Effector CD8-positive, alpha-beta T cell (primary cell): ENCODE results near the gene SLC11A1.

Experiments used
- DNase-seq: peaks from one replicate; lab custom pipeline; 2025; lab: John Stamatoyannopoulos, UW

SLC11A1 gene

DNA sequence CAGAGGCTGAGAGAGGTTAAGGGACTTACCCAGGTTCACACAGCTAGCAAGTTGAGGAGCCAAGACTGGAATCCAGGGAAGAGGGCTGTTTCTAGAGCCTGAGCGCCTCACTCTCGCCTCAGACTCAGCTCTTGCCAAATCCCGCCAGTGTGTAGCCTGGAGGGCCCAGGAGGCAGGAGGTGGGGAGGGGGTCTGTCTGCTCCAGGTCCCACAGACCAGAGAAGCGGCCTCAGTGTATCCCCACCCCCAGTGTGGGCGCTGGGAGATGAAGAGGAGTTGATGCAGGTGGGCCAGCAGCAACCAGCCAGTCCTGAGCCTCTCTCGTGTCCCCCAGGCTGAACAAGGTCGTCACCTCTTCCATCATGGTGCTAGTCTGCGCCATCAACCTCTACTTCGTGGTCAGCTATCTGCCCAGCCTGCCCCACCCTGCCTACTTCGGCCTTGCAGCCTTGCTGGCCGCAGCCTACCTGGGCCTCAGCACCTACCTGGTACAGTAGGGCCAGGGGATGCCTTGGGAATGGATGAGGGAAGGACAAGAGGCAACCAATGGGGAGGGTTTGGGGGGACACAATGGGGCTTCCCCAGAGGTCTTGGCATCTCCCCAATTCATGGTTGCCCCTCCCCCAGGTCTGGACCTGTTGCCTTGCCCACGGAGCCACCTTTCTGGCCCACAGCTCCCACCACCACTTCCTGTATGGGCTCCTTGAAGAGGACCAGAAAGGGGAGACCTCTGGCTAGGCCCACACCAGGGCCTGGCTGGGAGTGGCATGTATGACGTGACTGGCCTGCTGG, 12.4 kb downstream of the SLC11A1 start:
- no peak for DNase-seq

DNA sequence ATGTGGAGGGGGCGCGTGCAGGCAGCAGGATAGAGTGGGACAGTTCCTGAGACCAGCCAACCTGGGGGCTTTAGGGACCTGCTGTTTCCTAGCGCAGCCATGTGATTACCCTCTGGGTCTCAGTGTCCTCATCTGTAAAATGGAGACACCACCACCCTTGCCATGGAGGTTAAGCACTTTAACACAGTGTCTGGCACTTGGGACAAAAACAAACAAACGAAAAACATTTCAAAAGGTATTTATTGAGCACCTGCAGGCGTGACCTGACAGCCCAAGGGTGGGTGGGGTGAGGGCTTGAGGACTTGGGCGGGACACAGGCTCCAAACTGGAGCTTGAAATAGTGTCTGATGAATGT, 13.0 kb downstream of the SLC11A1 start:
- DNase-seq: no peak

DNA sequence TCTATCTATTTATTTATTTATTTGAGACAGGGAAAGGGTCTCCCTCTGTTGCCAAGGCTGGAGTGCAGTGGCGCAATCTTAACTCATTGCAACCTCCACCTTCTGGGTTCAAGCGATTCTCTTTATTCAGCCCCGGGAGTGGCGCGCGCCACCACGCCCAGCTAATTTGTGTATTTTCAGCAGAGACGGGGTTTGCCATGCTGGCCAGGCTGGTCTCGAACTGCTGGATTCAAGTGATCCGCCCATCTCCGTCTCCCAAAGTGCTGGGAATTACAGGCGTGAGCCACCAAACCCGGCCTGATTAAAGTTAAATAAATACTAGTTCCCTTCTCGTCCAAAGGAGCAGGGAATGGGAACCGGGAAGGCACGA, 13.4 kb downstream of the SLC11A1 start:
- DNase-seq: no peak

- DNase-seq: peak; percentile 90
These were observed 14.0 kb downstream of the SLC11A1 start for GRCh38 chr2:218395826-218396687.

DNA sequence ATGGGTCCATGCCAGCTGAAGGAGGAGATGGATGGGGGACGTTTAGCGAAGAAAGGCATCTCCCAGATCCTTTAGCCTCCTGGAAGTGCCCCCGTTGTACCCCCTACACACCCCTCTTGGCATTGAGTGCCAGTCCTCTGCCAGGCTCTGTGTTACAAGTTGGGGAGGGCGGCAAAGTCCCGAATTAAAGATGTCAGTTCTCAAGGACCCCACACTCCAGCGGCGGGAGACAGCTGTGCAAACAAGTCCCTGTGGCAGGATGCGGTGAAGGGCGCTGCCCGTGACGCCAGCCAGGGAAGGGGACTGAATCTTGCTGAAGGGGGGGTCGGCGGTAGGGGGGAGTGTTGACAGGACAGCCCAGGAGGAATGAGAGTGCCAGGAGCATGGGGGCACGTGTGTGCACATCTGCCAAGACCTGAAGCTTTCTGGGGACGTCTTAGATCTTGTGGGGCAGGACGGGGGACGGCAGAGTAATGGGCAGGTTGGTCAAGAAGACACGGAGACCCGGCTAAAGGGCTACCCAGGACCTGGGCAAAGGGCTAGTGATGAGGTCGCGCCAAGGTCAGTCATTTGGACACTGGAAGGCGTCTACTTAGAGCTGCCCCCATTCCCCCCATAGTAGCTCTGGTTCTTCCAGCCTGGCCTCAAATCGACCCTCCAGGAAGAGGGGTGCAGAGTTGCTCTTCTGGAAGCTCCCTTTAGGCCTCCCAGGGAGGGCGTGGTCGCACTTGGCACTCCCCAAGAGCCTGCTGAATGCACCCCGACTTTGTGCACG, 14.8 kb downstream of the SLC11A1 start:
- peak; percentile 54 for DNase-seq

DNA sequence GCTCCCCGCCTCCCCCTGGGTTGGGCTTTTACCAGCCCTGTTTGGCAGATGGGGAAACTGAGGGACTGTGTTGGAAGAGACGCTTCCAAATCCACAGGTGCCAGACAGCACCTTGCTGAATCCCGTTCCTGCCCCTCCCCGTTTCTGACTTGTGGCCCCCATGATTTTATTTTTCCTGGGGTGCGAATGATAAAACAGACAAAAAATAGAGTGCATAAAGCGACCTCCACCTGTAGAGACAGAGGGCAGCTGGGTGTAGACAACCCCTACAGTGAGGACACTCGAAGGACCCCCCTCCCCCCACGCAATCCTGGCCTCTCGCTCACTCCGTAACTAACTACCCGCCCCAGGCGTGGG, 15.4 kb downstream of the SLC11A1 start:
- no peak for DNase-seq

DNA sequence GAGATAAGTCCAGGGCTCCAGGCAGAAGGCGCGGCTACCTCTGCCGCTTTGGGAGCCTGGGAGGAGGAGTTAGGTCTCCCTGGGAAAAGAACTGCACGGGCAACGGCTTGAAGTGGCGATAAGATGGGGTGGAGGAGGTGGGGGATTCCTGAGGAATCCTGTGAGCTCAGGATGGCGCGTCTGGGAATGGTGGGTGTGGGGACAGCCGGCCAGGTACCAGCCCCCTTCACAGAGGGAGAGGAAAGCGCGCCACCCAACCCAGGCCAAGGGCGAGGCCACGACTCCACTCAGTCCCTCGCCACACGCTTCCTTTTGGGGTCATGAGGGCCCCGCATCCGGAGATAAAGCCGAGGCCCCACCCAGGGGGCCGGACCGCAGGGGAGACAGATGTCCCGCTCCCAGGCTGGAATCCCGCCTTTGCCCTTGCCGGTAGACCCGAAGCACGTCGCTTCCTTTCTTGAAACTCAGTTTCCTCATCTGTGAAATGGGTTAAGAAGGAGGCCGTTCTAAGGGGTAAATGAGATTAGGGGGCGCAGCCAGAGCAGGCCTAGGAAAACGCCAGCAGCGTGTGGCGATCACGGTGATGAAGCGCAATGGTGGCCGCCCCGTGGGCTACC, 15.9 kb downstream of the SLC11A1 start:
- DNase-seq: no peak

DNA sequence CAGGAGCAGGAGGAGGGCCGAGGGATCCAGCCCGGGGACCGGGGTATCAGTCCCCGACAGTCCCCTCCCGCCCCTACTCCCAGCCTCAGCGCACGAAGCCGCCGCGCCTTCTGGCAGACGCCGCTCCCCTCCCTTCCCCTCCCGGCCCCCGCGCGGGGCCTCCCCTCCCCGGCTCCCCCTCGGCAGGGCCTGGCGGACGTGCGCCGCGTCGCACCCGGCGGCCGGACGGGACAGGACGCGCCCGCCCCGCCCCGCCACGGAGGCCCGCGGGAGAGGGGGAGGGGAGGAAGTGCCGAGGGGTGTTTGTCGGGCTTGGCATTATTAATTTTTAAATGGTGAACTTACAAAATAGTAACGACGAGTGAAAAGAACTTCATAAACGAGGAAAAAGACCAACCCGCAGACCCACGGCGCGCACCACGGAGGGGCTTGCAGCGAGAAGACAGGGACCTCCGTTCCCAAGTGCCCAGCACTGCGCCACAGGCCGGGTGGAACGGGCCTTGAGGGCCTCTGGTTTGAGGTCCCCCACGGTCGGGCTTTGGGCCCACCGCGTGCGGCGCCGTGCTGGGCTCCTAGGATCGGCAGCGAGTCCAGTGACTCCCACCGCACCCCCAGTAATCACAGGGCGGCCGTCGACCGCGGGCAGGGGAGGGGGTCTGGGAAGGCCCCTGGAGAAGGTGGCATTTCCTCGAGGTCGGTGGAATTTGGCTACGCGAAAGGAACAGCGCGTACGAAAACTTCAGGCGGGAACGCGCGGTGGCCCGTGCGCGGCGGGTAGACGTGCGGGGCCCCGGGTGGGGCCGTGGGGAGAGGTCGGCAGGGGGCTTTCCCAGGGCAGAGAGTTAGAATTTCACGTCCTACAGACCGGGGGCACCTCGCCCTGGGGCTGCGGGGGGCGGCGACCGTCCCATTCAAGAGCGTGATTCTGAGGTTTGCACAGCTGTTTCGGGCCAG, 16.6 kb downstream of the SLC11A1 start:
- peak; percentile 51 for DNase-seq

DNA sequence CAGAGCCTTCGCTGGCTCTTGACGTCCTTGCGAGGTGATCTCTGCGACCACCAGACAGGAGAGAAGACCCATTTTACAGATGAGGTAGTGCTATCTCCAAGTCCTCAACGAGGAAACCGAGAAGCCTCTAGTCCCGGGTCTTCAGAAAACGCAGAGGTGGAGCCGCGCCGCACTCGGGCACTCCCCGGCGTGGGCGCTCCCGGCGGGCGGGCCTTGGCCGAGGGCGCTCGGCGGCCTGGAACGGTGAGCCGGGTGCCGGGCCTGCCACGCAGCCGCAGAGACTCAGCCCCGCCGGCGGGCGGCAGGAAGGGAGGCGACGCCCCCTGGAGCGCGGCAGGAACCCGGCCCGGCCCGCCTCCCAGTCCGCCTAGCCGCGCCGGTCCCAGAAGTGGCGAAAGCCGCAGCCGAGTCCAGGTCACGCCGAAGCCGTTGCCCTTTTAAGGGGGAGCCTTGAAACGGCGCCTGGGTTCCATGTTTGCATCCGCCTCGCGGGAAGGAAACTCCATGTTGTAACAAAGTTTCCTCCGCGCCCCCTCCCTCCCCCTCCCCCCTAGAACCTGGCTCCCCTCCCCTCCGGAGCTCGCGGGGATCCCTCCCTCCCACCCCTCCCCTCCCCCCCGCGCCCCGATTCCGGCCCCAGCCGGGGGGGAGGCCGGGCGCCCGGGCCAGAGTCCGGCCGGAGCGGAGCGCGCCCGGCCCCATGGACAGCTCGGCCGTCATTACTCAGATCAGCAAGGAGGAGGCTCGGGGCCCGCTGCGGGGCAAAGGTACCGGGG, 17.5 kb downstream of the SLC11A1 start, which contains the start of gene CTDSP1:
CTDSP1 (plus strand) TSS at position 478 of the 776 bp plus-strand sequence; CDS start at position 701, 223 bp downstream.
- DNase-seq: peak; percentile 78

GRCh38 chr2:218400167-218400929, 18.3 kb downstream of the SLC11A1 start:
- peak; percentile 45 for DNase-seq

GRCh38 chr2:218400930-218401881, 19.1 kb downstream of the SLC11A1 start:
- DNase-seq: no peak

DNA sequence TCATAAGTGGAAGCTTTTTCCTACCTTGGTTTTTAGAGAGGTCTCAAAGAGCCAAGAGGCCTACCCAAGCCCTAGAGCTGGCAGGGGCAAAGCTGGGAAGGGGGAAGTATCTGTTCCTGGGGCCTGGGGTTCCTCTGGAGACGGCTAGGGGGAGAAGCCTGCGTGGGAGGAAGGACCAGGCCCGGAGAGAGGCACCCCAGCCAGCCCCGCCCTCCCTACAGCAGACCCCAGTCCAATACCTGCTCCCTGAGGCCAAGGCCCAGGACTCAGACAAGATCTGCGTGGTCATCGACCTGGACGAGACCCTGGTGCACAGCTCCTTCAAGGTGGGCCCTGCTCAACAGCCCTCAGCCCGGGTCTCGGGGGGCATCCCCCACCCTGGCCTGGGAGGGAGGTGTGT, 19.8 kb downstream of the SLC11A1 start:
- DNase-seq: no peak

DNA sequence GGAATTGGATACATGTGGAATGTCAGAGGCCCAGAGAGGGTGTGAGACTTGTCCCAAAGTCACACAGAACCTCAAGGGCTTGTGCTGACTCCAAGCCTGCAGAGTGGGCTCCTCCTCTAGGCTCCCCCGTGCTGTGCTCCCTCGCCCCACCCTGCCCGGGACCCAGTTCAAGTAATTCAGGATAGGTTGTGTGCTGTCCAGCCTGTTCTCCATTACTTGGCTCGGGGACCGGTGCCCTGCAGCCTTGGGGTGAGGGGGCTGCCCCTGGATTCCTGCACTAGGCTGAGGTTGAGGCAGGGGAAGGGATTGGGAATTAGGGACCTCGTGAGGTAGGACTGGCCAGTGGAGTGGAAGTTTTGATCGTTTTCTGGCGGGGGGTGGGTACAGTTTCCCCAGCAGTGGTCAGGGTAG, 20.4 kb downstream of the SLC11A1 start:
- DNase-seq: no peak

DNA sequence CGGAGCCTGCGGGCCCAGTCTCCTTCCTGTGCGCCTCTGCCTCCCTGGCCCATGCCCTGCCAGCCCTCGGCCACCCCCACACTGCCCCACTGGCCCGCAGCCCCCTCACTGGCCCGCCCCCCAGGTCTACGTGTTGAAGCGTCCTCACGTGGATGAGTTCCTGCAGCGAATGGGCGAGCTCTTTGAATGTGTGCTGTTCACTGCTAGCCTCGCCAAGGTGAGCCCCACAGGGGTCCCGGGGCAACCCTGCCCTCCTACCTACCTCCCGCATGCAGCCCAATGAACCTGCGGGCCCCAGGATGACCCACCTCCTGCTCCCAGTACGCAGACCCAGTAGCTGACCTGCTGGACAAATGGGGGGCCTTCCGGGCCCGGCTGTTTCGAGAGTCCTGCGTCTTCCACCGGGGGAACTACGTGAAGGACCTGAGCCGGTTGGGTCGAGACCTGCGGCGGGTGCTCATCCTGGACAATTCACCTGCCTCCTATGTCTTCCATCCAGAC, 20.9 kb downstream of the SLC11A1 start:
- DNase-seq: no peak

GRCh38 chr2:218403810-218404209, 21.7 kb downstream of the SLC11A1 start:
- DNase-seq: no peak

DNA sequence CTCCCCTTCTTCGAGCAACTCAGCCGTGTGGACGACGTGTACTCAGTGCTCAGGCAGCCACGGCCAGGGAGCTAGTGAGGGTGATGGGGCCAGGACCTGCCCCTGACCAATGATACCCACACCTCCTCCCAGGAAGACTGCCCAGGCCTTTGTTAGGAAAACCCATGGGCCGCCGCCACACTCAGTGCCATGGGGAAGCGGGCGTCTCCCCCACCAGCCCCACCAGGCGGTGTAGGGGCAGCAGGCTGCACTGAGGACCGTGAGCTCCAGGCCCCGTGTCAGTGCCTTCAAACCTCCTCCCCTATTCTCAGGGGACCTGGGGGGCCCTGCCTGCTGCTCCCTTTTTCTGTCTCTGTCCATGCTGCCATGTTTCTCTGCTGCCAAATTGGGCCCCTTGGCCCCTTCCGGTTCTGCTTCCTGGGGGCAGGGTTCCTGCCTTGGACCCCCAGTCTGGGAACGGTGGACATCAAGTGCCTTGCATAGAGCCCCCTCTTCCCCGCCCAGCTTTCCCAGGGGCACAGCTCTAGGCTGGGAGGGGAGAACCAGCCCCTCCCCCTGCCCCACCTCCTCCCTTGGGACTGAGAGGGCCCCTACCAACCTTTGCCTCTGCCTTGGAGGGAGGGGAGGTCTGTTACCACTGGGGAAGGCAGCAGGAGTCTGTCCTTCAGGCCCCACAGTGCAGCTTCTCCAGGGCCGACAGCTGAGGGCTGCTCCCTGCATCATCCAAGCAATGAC, 22.4 kb downstream of the SLC11A1 start:
- DNase-seq: no peak

DNA sequence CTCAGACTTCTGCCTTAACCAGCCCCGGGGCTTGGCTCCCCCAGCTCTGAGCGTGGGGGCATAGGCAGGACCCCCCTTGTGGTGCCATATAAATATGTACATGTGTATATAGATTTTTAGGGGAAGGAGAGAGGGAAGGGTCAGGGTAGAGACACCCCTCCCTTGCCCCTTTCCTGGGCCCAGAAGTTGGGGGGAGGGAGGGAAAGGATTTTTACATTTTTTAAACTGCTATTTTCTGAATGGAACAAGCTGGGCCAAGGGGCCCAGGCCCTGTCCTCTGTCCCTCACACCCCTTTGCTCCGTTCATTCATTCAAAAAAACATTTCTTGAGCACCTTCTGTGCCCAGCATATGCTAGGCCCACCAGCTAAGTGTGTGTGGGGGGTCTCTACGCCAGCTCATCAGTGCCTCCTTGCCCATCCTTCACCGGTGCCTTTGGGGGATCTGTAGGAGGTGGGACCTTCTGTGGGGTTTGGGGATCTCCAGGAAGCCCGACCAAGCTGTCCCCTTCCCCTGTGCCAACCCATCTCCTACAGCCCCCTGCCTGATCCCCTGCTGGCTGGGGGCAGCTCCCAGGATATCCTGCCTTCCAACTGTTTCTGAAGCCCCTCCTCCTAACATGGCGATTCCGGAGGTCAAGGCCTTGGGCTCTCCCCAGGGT, 23.1 kb downstream of the SLC11A1 start:
- DNase-seq: no peak
